Thyroid gland (tissue), 4 donors: ENCODE data around the gene VPS51. TPM values are rescaled to one million over a fixed set of nuclear protein-coding genes. Genes with fewer than 3 reads are reported as not detected.
A peak's percentile ranks its signal among the peaks of the same experiment; 100 is the strongest.
"Not testable (repeated sequence)": the region's sequence is repeated elsewhere in the genome, so short reads cannot be mapped to it uniquely, and the experiment has no call there.

Experiments
- DNase-seq, 2 donors: peaks; one replicate each; pipeline ENCODE4 v3.0.0-alpha.2; 2019
- H3K27ac ChIP-seq, 3 donors: fragments of 200-600 bp; sonication (generic); 1 replicate in 2 of 3; 2 replicates in 1 of 3; pipeline ENCODE4 v1.5.1; 2016 to 2019; ENCODE audit warnings: mild to moderate bottlenecking in 1 of 3, moderate library complexity in 1 of 3
- H3K27me3 ChIP-seq: fragments of 200-600 bp; sonication (generic); one replicate; pipeline ENCODE4 v1.5.1; 2019
- H3K36me3 ChIP-seq, 2 donors: fragments of 200-600 bp; sonication (generic); one replicate each; pipeline ENCODE4 v1.5.1; 2016 to 2019
- H3K4me1 ChIP-seq, 2 donors: fragments of 200-600 bp; sonication (generic); one replicate each; pipeline ENCODE4 v1.5.1; 2017 to 2019
- H3K4me3 ChIP-seq, 3 donors: fragments of 200-600 bp; sonication (generic); replicated peaks in 1 of 3; 1 replicate in 2 of 3; 2 replicates in 1 of 3; pipeline ENCODE4 v1.5.1; 2016; ENCODE audit warnings: mild to moderate bottlenecking in 1 of 3
- H3K9me3 ChIP-seq: fragments of 200-600 bp; sonication (generic); one replicate; pipeline ENCODE4 v1.5.1; 2017
- POLR2A ChIP-seq, 2 donors: fragments of 450-650 bp; IDR thresholded peaks; one replicate each; pipeline ENCODE4 v1.6.1; 2017; ENCODE audit warnings: antibody characterized with exemption in 2 of 2, mild to moderate bottlenecking in 2 of 2, moderate library complexity in 1 of 2
- WGBS, 2 donors: methylation state at CpG; one replicate each; pipeline ENCODE4 v1.1.5; 2017; 5-methylcytosine and 5-hydroxymethylcytosine counted together
- intact Hi-C: fragments of 100-400 bp; cut with DNase I; formaldehyde crosslinking; loops from one replicate; pipeline ENCODE4 v1.15.1; 2023
- total RNA-seq, 4 donors: library from RNA; depleted of rRNA; stranded (reverse); fragments of >200 nt; gene quantifications; one replicate each; pipeline ENCODE4 v1.2.3, GENCODE V29; 2016
- TF ChIP-seq, protein P1 (sequence below), 6 experiments: fragments of 200-600 bp in 3 of 6; fragments of 450-650 bp in 3 of 6; sonication (generic) in 3 of 6; IDR thresholded peaks; one replicate each; pipeline ENCODE4 v1.5.1; 2016 to 2019; ENCODE audit warnings: antibody characterized with exemption in 6 of 6, mild to moderate bottlenecking in 2 of 6, inconsistent platforms in 1 of 6, moderate library complexity in 1 of 6

Gene VPS51
- total RNA-seq, 4 donors from 2014 or later, result 222 to 608 (median 469) TPM

DNA sequence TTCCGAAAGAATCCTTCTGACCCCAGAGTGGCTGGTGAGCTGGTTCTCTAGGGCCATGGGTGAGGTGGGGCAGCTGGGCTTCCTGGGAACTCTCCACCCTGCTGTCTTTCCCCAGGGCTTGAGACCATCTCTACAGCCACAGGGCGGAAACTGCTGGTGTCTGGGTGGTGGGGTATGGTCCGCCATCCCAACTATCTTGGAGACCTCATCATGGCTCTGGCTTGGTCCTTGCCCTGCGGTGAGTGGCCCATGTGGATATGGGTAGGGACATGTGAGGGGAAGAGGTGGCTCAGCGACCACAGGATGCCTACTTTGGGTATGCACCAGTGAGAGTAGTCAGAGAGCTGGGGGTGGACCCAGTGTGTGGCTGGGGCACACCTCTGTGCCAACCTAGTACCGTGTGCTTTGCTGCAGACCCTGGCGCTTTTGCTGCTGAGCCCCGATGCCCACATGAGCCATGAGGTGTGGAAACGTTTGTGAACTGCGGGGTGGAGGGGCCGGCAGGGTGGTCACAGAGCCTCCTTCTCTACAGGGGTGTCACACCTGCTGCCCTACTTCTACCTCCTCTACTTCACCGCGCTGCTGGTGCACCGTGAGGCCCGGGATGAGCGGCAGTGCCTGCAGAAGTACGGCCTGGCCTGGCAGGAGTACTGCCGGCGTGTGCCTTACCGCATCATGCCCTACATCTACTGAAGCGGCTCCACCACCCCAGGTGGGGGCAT is 19.5 kb downstream of the VPS51 start:
- H3K4me1 ChIP-seq, result peaks cover 37 to 49% of the 10 kb centered on the region in 2 donors

DNA sequence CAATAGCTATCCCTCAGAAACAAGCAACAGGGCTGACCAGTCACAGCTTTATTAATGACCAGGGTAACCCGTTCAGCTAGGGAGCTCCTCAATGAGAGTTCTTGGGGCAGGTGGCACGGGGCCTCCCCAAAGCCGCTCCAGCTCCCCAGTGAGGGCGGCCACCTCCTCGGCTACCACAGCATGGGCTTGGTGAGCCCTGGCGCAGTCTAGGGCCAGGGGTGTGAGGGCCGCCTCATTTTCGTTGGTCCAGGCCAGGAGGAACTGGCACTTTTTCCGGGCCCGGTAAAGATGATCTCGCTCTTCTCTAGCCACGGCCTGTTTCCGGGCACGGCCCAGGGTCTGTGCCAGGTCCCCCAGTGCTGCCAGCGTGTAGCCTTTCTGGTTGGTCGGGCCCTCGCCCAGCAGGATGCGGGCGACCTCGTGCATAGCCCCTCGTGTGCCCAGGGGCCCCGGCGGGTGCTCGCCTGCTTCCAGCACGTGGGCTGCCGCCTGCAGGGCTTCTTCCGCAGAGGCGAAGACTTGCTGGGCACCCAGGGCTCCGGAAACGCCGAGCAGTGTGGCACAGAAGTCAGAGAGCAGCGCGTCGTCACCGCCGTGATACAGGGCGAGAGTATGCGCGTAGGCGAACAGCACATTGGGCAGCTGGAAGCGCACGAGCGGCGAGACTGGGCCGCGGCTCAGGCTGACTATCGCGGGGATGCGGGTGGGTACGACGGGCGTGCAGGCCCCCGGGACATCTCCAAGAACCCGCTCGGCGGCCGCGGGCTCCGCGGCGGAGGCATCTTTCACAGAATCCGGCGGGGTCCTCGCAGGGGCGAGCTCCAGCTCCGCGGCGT is 20.6 kb downstream of the VPS51 start:
- Histone ChIP-seq H3K4me1 (peaks cover 41 to 55% of the 10 kb centered on the region in 2 donors), H3K27ac (peak overlapping the region; percentile 61 to 86 (median 82)), H3K9me3 (no peaks in the 10 kb centered on the region), H3K36me3 (peaks cover 16 to 22% of the 10 kb centered on the region in 2 donors), H3K27me3 (no peaks in the 10 kb centered on the region), H3K4me3 (peak overlapping the region; percentile 60 to 94 (median 75))
- 51 to 82% methylated on average over 11 to 12 of the region's 68 CpGs for WGBS, 2 donors
- DNase-seq, result peak; percentile 26 to 29
- intact Hi-C loops, result loop anchor here (10.0 kb wide), 2 partner anchors 102 to 202 kb away; partner anchors contain the start of genes ARL2 and ATG2A
- no peak for TF ChIP-seq POLR2A (IDR thresholded peaks at IDR 0.05)
- TF ChIP-seq, protein P1, sequence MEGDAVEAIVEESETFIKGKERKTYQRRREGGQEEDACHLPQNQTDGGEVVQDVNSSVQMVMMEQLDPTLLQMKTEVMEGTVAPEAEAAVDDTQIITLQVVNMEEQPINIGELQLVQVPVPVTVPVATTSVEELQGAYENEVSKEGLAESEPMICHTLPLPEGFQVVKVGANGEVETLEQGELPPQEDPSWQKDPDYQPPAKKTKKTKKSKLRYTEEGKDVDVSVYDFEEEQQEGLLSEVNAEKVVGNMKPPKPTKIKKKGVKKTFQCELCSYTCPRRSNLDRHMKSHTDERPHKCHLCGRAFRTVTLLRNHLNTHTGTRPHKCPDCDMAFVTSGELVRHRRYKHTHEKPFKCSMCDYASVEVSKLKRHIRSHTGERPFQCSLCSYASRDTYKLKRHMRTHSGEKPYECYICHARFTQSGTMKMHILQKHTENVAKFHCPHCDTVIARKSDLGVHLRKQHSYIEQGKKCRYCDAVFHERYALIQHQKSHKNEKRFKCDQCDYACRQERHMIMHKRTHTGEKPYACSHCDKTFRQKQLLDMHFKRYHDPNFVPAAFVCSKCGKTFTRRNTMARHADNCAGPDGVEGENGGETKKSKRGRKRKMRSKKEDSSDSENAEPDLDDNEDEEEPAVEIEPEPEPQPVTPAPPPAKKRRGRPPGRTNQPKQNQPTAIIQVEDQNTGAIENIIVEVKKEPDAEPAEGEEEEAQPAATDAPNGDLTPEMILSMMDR (IDR thresholded peaks at IDR 0.05), result no peak

More for the DNA sequence above, 19.5 kb downstream of the VPS51 start:
- Histone ChIP-seq H3K27me3 (no peaks in the 10 kb centered on the region), H3K27ac (no peak overlapping the region), H3K4me3 (no peak overlapping the region), H3K36me3 (peaks cover 13 to 17% of the 10 kb centered on the region in 2 donors), H3K9me3 (no peaks in the 10 kb centered on the region)
- WGBS, 2 donors, result 88 to 95% methylated on average over 20 of the region's 21 CpGs
- intact Hi-C loops, result loop anchor here (10.0 kb wide), 2 partner anchors 101 to 201 kb away; partner anchors contain the start of genes ARL2 and ATG2A
- TF ChIP-seq POLR2A (IDR thresholded peaks at IDR 0.05), result no peak
- TF ChIP-seq, protein P1 (IDR thresholded peaks at IDR 0.05), result no peak
- no peak for DNase-seq

DNA sequence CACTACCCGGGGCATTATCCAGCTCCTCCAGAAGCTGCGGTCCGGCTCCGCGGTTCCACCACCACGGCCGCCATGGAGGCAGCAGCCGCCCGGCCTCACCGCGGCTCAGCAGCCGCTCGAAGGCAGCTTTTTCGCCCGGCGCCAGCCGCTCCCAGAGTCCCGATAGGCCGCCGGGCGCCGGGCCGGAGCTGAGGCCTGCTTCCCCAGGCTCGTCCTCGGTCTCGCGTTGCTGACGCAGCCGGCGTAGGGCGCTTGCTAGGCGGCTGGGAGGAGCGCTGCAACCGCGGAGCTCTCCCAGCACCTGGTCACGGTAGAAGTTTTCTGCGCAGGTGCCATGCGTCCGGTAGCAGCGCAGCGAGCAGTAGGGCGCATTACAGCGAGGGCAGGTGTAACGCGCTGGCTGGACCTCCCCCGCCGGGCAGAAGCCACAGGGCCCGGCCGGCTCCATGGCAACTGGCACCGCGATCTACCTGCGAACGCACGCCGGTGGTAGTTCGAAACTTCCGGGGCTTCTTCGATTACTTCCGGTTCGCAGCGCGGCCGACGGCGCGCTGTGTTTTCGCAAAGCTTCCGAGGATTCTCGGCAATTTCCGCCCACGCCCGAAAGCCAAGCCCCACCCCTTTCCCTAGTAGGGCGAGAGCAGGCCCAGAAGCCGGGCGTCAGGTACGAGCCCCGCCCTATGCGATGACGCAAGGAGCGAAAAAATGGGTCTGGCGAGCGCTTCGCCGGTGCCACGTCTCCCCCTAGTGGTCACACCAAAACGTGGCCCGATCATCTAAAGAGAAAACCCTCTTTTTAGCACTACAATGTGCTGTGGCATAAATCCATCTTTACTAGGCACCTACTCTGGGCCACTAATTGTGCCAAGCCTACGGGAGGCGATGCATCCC is 21.4 kb downstream of the VPS51 start, which contains the start of gene ZNHIT2:
TSS of gene ZNHIT2 (minus strand) at position 496 of the 891 bp plus-strand sequence. CDS start at position 448, 48 bp downstream.
- peaks cover 35 to 47% of the 10 kb centered on the region in 2 donors for H3K4me1 ChIP-seq
- H3K27ac ChIP-seq, result peak within 1 kb of the TSS; percentile 61 to 86 (median 82)
- H3K36me3 ChIP-seq, result peaks cover 16 to 22% of the 10 kb centered on the region in 2 donors
- H3K9me3 ChIP-seq, result no peaks in the 10 kb centered on the region
- DNase-seq, result peak; percentile 100
- intact Hi-C loops, result loop anchor here (10.0 kb wide), 2 partner anchors 103 to 203 kb away; partner anchors contain the start of genes ARL2 and ATG2A
- H3K4me3 ChIP-seq, result peak within 1 kb of the TSS; percentile 60 to 94 (median 75)
- peak in 1 of 2 donors; percentile 85 for TF ChIP-seq POLR2A (IDR thresholded peaks at IDR 0.05)
- TF ChIP-seq, protein P1 (IDR thresholded peaks at IDR 0.05), result peak; percentile 77 to 97 (median 94)
- H3K27me3 ChIP-seq, result no peaks in the 10 kb centered on the region
- WGBS, 2 donors, result 0 to 2% methylated on average over 3 to 21 of the region's 89 CpGs

DNA sequence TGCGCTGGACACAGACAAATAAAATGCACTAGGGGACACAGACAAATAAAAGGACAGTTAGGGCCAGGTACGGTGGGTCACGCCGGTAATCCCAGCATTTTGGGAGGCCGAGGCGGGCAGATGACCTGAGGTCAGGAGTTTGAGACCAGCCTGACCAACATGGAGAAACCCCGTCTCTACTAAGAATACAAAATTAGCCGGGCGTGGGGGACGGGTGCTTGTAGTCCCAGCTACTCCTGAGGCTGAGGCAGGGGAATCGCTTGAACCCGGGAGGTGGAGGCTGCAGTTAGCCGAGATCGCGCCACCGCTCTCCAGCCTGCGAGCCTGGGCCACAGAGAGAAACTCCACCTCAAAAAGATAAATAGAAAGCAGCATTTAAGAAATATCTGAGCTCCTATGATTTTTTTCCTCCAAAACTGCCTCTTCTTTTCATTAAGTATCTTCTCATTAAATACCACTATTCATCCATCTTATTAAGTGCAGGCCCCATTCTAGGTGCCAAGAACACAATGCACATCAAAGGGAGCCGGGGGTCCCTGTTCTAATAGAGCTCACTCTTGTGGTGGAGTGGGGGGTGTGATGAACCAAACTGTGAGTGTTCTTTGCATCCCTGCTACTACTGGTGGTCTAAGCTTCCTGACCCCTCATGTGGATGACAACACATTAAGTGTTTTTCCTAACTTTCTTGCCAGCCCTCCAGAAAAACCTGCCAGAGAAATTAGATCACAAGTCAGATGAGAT is 22.3 kb downstream of the VPS51 start:
- peaks cover 16 to 22% of the 10 kb centered on the region in 2 donors for H3K36me3 ChIP-seq
- H3K4me1 ChIP-seq, result peaks cover 32 to 46% of the 10 kb centered on the region in 2 donors
- H3K27ac ChIP-seq, result peak overlapping the region in 1 of 3 donors; percentile 46
- intact Hi-C loops, result loop anchor here (10.0 kb wide), 2 partner anchors 103 to 203 kb away; partner anchors contain the start of genes ARL2 and ATG2A
- H3K27me3 ChIP-seq, result no peaks in the 10 kb centered on the region
- TF ChIP-seq, protein P1 (IDR thresholded peaks at IDR 0.05), result peak in 2 of 6 experiments; percentile 9 to 15
- no peak for TF ChIP-seq POLR2A (IDR thresholded peaks at IDR 0.05)
- no peak overlapping the region for H3K4me3 ChIP-seq
- WGBS, 2 donors, result 84 to 85% methylated on average over 18 of the region's 18 CpGs
- no peak for DNase-seq
- no peaks in the 10 kb centered on the region for H3K9me3 ChIP-seq

DNA sequence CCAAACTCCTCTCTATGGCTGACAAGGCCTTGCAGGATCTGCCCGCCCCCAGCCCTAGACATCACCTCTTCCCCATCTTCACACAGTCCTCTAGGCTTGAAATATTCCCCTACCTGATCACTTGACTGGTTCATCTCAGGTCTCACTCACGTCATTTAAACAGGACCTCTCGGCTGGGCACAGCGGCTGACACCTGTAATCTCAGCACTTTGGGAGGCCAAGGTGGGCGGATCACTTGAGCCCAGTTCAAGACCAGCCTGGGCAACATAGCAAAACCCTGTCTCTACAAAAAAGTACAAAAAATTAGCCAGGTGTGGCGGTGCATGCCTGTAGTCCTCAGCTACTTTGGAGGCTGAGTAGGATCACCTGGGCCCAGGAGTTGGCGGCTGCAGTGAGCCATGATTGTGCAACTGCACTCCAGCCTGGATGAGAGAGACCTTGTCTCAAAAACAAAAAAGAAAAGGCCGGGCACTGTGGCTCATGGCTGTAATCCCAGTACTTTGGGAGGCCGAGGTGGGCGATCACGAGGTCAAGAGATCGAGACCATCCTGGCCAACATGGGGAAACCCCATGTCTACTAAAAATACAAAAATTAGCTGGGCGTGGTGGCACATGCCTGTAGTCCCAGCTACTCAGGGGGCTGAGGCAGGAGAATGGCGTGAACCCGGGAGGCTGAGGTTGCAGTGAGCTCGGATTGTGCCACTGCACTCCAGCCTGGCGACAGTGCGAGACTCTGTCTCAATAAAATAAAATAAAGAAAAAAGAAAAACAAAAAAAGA is 23.1 kb downstream of the VPS51 start:
- H3K36me3 ChIP-seq, result peaks cover 16 to 22% of the 10 kb centered on the region in 2 donors
- intact Hi-C loops, result loop anchor here (10.0 kb wide), 2 partner anchors 104 to 204 kb away; partner anchors contain the start of genes ARL2 and ATG2A
- WGBS, 2 donors, result 91 to 92% methylated on average over 18 of the region's 18 CpGs

More for the DNA sequence above, 23.1 kb downstream of the VPS51 start:
- H3K4me1 ChIP-seq, result peaks cover 25 to 39% of the 10 kb centered on the region in 2 donors
- not testable (repeated sequence) for DNase-seq, H3K9me3 ChIP-seq, H3K27me3 ChIP-seq, H3K27ac ChIP-seq, H3K4me3 ChIP-seq
